Stimulated activated CD4-positive, alpha-beta T cell treated with anti-CD3 and anti-CD28 coated beads, Interleukin-4, amount 100 ng/mL, for 1 hour (primary cell): ENCODE results near the gene SYNPR.

Experiments
- DNase-seq: peaks from one replicate; pipeline ENCODE4 v3.0.0-alpha.2; 2020

Gene SYNPR

DNA sequence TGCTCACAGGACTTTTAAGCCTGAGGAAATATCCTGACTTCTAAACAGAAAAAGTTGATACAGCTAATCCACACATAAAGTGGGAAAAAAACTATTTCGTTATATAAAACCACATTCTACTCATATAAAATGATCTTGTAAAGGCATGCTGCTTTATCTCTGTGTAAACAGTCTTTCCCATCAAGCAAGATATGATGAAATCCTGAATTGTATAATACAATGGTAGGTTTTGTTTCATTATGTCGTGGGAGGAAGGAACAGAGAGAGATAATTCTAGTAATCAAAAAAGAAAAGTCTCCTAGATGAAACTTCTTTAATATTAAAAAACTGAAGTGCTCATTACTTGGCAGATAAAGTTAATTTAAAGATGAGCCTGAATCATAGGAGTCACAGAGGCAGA, 281.8 kb downstream of the SYNPR start:
- DNase-seq = no peak

GRCh38 chr3:63561879-63562278, 283.8 kb downstream of the SYNPR start:
- DNase-seq = no peak

- DNase-seq = no peak
Measured at GRCh38 chr3:63562323-63562722, 284.2 kb downstream of the SYNPR start.

DNA sequence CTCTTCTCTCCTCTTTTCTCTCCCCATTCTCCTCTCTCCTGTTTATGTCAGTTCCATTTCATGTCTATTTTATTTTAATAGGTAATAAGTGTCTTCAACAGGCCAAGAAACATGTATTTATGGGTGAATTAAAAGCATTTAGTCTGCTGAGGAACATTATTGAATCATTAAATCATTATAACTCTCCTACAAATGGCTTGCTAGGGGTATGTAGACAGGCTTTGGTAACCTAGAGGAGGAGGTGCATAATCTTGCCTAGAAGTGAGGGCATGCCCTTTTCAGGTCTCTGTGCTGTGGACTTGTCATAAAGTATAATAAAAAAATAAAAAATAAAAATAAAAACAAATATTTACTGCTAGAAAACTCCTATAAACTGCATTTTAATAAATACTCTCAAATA, 285.5 kb downstream of the SYNPR start:
- no peak for DNase-seq

DNA sequence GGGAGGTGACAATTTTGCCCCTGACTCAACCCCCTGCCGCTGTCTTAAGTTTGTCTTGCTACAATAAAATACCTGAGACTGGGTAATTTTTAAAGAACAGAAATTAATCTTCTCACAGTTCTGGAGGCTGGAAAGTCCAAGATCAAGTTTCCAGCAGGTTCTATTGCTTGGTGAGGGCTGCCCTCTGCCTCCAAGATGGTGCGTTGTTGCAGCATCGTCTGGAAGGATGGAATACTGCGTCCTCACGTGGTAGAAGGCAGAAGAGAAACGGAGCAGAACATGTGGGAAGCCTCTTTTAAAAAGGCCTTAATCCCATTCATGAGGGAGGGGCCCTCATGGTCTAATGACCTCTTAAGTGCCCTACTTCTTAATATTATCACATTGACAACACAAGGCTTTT, 287.1 kb downstream of the SYNPR start:
- DNase-seq = no peak

- no peak for DNase-seq
Measured at GRCh38 chr3:63571682-63572081, 293.6 kb downstream of the SYNPR start.

GRCh38 chr3:63576846-63577245, 298.7 kb downstream of the SYNPR start:
- DNase-seq = no peak

GRCh38 chr3:63578858-63579257, 300.8 kb downstream of the SYNPR start:
- no peak for DNase-seq

DNA sequence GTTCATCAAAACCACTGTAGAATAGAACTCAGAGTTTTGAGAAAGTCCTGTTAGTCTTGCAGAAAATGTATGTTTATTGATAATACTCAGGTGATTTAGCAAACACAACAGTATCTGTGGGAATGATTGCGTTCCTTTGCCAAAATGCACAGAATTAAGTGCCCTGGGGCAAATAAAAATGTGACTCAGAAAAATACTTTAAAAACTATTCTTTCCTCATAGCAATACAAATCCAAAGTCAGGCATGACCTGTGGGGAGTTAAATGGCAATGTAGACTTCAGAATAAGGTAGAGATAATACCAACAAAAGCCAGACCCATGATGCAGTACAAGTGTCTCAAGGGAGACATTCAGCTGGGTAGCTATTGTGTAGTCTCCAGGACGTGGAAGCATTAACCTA, 302.0 kb downstream of the SYNPR start:
- no peak for DNase-seq

DNA sequence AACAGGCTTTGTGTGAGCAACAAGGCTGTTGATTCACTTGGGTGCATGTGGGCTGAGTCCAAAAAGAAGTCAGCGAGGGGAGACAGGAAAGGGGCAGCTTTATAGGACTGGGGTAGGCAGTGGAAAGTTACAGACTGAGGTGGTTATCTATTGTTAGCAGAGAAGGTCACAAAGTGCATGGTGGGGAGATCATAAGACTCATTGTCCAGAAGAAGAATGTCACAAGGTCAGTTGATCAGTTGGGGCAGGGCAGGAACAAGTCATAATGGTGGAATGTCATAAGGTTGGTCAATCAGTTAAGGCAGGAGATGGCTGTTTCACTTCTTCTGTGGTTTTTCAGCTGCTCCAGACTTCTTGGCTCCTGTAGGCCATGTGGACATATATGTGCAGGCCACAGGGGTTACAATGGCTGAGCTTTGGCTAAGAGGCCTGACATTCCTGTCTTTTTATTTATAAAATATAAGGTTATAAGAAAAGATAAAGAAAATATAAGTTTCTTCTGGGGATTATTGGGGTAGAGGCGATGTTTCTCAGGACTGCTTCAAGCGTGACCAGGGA, 304.9 kb downstream of the SYNPR start:
- no peak for DNase-seq

GRCh38 chr3:63584681-63585080, 306.6 kb downstream of the SYNPR start:
- DNase-seq = no peak

DNA sequence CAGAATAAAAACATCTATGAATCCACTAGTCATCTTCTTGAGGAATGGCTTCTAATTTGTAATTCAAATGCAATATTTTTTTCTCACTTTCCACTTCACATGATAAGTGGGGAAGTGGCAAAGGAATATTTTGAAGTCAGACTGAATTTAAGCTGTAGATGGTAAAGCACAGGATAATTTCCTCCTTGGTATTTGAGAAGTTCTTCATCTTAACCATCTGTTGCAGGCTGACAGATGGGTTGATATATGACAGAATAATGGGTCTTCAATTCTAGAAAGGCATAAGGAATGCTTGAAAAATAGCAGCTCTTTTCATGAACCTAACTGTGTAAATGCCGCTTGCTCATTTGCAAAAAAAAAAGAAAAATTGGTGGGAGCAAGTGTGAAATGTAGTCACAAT, 307.8 kb downstream of the SYNPR start:
- DNase-seq = no peak

- no peak for DNase-seq
Measured at GRCh38 chr3:63588895-63589294, 310.8 kb downstream of the SYNPR start.

- no peak for DNase-seq
Measured at GRCh38 chr3:63593779-63594178, 315.7 kb downstream of the SYNPR start.

DNA sequence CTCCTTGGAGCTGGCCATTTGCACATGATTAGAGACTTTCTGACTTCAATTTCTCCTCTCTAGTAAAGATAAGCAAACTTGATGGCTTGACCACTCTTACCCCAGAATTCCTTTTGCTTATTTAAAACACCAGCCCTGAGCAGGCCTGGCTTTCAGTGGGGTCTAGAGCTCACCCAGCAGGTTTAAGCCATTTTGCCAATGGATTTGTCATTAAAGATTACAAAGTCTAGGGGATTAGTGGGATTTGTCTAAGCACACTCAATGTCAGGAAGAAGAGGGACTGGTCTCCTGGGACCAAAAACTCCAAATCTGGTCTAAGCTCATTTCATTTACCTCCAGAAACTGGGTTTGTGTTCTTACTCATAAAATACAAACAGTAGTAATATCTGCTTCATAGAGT, 317.1 kb downstream of the SYNPR start:
- no peak for DNase-seq

GRCh38 chr3:63597019-63597418, 318.9 kb downstream of the SYNPR start:
- no peak for DNase-seq

GRCh38 chr3:63607716-63608115, 329.6 kb downstream of the SYNPR start:
- no peak for DNase-seq

DNA sequence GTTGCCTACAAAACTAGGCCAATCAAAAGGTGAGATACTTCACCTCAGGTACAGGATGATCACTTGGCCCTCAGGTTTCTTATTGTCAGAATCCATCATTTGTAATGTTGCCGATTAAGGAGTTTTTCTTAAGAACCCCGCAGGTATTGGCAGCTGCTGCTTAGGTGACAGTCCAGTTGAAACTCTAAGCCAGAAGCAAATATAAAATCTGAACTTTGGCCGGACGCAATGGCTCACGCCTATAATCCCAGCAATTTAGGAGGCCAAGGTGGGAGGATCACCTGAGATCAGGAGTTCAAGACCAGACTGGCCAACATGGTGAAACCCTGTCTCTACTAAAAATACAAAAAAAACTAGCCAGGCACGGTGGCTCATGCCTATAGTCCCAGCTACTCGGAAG, 331.3 kb downstream of the SYNPR start:
- no peak for DNase-seq

DNA sequence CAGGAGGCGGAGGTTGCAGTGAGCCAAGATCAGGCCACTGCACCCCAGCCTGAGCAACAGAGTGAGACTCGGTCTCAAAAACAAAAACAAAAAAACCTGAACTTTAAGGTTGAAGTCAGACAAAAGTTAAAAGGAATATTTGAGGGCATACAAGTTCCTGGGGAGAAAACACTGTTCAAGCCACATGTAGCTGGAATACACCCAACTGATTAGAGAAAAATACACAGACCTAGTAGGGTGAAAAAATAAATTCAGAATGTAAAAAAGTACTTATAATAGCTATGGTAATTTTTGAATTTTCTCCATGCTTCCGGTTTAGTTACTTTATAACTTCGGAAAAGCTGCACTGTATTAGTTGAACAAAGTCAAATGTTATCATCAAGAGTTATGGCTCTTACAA, 331.7 kb downstream of the SYNPR start:
- no peak for DNase-seq

DNA sequence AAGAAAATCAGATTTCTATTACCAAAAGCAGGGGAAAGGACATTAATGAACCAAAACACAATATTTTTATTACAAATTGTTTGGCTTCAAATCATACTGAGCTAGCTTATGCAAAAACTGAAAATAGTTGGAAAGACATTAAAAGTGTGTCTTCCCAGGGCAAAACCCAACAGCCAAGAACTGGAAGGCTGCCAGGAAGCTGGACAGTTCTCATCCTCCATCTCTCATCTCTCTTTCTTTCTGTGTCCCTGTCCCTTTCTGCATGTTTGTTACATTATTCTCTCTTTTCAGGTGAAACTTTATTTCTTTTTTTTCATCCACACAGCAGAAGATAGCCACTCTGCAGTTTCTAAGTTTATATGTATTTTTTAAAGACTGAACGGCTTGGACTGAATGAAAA, 333.3 kb downstream of the SYNPR start:
- no peak for DNase-seq

DNA sequence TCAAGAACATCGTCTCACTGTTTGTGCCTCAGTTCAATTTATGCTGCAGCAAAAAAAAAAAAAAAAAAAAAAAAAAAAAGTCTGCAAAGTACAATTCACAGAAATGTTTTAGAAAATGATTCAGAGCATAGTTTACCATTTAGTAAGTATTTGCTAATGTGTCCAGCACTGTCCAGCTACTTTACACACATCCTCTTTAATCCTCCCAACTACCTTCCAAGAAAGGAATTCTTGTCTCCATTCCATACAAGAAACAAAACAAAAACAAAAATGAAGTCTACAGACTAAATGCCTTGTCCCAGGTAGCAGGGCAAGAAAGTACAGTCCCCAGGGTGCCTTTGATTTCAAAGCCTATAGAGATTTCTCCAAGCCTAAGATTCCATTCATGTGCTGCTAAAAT, 335.5 kb downstream of the SYNPR start:
- DNase-seq = no peak

- DNase-seq = no peak
Measured at GRCh38 chr3:63617391-63617790, 339.3 kb downstream of the SYNPR start.

DNA sequence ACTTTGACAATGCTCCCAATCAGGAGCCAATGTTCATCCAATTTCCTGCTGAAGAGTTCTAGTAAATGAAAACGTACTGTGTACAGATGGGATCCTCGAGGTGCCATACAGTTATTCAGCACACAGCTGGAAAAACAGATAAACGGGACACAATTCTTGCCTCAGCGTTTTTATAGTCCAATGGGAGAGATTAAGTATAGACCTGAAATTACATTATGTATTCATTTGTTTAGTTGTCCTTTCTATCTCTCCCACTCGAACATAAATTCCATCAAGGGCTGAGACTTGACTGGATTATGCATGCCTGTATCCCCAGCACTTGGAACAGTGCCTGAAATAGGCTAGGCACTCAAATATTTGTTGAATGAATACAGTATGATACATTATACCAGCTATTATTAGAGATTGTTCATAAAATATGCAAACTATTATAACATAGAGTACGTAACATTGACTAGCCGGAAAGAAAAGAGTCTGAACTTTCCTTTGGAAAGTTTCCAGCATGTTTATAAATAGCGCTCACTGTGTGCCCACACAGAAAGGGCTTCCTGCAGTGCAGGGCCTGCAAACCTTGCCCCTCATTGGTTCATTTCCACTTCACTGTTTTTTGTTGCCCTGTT, 346.9 kb downstream of the SYNPR start:
- no peak for DNase-seq

GRCh38 chr3:63631670-63632069, 353.6 kb downstream of the SYNPR start:
- no peak for DNase-seq

GRCh38 chr3:63635186-63635585, 357.1 kb downstream of the SYNPR start:
- no peak for DNase-seq
